Muscle of arm (tissue), 12 donors: ENCODE results near the gene TEX261. TPM values are rescaled to one million over a fixed set of nuclear protein-coding genes. Genes with fewer than 3 reads are reported as not detected.

ENCODE experiments used
- DNase-seq: peaks from one replicate; pipeline ENCODE4 v3.0.0-alpha.2; 2013
- polyA plus RNA-seq, 12 donors: library from polyadenylated mRNA; unstranded; fragments of 120-200 nt; gene quantifications; one replicate each; pipeline ENCODE4 v1.2.1, GENCODE V29; 2013; ENCODE audit not compliant: insufficient read length in 12 of 12

The TEX261 gene
- polyA plus RNA-seq, 12 donors, result 31.9 to 51.4 (median 41.5) TPM; not detected in 1

- no peak for DNase-seq
Measured at GRCh38 chr2:70983506-70984227, 11.0 kb downstream of the TEX261 start.

GRCh38 chr2:70982971-70983370 lies 11.7 kb downstream of the TEX261 start:
- DNase-seq, result no peak

- DNase-seq, result no peak
Measured at GRCh38 chr2:70981866-70982810, 12.5 kb downstream of the TEX261 start.

GRCh38 chr2:70981421-70981820 lies 13.3 kb downstream of the TEX261 start:
- no peak for DNase-seq

GRCh38 chr2:70979626-70980025 lies 15.0 kb downstream of the TEX261 start:
- DNase-seq, result no peak

GRCh38 chr2:70979180-70979488 lies 15.5 kb downstream of the TEX261 start:
- no peak for DNase-seq

- DNase-seq, result peak; percentile 48
Measured at GRCh38 chr2:70978341-70979179, 16.1 kb downstream of the TEX261 start, which contains the start of gene ANKRD53. TSS of gene ANKRD53 (plus strand) at chr2:70978630. CDS start at chr2:70978646, 16 bp downstream.

- no peak for DNase-seq
Measured at GRCh38 chr2:70977605-70978205, 17.0 kb downstream of the TEX261 start.

- DNase-seq, result no peak
Measured at GRCh38 chr2:70975237-70975636, 19.4 kb downstream of the TEX261 start.

- DNase-seq, result no peak
Measured at GRCh38 chr2:70974592-70974991, 20.1 kb downstream of the TEX261 start.

- DNase-seq, result no peak
Measured at GRCh38 chr2:70967189-70967588, 27.5 kb downstream of the TEX261 start.

GRCh38 chr2:70966681-70967080 lies 28.0 kb downstream of the TEX261 start:
- no peak for DNase-seq

GRCh38 chr2:70965506-70965905 lies 29.2 kb downstream of the TEX261 start:
- no peak for DNase-seq

- DNase-seq, result peak; percentile 67
Measured at GRCh38 chr2:70964596-70965386, 29.9 kb downstream of the TEX261 start.

- DNase-seq, result no peak
Measured at GRCh38 chr2:70964133-70964532, 30.5 kb downstream of the TEX261 start.

- no peak for DNase-seq
Measured at GRCh38 chr2:70962885-70963878, 31.5 kb downstream of the TEX261 start.

- DNase-seq, result no peak
Measured at GRCh38 chr2:70962211-70962884, 32.3 kb downstream of the TEX261 start.

- DNase-seq, result no peak
Measured at GRCh38 chr2:70961648-70961994, 33.1 kb downstream of the TEX261 start.
